Stimulated activated CD8-positive, alpha-beta memory T cell treated with anti-CD3 and anti-CD28 coated beads, Interleukin-15, amount 100 ng/mL, for 1 hour (primary cell): ENCODE measurements around the gene CAPN13.

Experiments used
- DNase-seq: peaks from one replicate; pipeline ENCODE4 v3.0.0-alpha.2; 2020; ENCODE audit warnings: low read depth

CAPN13 gene

DNA sequence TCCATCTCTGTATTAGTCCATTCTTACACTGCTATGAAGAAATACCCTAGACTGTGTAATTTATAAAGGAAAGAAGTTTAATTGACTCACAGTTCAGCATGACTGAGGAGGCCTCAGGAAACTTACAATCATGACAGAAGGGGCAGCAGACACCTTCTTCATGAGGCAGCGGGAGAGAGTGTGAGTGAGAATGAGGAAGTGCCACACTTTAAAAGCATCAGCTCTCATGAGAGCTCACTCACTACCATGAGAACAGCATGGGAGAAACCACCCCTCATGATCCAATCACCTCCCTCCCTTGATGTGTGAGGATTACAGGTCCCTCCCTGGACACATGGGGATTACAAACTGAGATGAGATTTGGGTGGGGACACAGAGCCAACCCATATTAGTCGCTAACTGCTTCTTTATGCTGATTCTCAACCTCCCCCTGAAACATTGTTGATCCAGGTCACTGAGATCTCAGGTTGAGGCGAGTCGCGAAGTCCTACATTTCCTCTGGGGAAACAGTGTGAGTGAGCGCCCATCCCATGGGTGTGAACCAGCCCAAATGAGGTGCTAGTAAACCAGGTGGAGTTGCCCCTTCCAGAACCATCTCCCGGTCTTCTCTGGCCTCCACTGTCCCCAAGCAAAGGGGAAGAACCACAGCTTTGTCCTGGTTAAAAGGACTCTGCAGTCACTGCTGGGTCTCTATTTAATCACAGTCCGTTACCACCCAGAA, 123.8 kb downstream of the CAPN13 start:
- no peak for DNase-seq

DNA sequence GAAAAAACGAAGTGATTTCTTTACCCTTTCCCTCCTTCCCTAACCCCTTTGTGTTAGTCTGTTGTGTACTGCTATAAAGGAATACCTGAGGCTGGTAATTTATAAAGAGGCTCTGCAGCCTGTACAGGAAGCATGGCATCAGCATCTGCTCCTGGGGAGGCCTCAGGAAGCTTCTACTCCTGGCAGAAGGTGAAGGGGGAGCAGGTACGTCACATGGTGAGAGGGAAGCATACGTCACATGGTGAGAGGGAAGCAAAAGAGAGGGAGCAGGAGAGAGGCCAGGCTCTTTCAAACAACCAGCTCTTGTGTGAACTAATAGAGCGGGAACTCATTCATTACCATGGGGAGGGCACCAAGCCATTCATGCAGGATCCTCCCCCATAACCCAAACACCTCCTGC, 126.2 kb downstream of the CAPN13 start:
- no peak for DNase-seq

DNA sequence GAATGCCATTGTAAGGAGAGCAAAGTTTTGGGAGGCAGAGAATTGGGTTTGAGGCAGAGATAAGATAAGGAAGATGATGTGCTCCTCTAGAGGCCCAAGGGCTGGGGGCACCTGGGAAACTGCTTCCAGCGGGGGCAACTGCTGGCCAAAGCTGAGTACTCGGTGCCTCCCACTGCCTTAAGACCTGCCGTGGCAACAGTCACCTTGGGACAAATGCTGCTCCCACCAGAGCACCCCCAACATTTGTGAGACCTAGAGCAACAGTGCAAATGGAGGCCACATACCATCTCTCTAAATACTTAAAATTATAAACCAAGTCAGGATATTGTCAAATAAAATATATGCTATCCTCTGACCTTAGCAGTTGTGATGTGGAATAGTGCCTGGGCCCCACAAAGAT, 127.1 kb downstream of the CAPN13 start:
- DNase-seq: no peak

DNA sequence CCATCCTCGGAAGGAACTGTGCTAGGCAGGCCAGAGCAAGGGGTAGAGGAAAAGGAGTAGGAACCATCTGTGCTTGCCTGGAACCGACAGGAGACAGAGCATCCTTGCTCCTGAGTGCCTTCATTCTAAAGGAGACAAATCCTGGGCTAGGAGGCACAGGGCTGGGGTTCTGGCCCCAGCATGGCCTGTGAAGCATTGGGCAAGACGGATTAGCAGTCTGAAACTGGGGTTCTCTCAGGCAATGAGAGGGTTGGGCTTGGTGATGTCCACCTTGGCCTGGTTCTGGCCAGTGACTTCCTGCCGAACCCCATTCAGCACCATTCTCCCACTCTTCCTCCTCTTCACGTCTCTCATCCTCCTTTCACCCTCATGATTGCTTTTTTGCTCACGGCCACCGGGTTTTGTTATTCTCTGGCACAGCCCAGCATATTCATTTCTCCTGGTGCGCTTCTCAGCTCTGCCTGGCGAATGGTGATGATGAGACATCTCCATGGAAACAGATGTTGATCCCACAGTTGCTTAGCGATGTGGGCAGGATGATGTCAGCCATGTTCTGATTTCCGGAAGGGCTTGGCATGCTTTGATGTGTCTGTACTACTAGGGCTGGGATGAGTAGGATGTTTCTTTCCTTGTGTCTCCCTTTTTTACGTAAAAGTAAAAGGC, 127.7 kb downstream of the CAPN13 start:
- DNase-seq: no peak

DNA sequence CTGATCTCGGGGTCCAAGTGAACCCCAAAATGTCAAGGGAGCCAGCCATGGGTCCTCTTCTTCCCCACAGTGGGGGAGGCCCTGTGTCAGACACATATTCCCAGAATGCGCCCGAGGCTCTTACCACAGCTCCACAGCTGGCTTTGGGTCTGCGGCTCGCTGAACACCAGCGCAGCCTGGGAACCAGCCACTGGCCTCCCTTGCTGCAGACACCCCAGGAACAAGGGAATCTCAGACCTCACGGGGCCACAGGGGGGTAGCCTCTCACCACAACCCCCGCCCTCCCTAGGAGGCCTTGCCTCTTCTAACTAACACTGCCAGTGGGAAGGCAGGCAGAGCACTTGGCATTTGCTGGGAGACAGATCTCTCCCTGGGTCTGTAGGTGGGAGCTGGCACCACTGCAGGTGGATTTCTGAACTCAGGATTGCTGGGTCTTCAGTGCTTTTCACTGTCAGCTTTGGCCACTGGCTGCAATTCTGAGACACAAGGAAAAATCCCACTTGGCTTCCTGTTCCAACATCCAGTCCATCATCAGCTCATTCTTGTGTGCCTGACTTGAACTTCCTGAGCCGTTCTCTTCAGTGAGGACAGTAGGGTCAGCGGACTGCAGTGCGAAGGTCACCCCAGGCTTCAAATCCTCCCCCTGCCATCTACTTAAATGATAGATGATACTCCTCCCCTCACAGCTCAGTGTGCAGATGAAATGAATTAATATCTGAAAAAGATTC, 128.7 kb downstream of the CAPN13 start:
- no peak for DNase-seq

DNA sequence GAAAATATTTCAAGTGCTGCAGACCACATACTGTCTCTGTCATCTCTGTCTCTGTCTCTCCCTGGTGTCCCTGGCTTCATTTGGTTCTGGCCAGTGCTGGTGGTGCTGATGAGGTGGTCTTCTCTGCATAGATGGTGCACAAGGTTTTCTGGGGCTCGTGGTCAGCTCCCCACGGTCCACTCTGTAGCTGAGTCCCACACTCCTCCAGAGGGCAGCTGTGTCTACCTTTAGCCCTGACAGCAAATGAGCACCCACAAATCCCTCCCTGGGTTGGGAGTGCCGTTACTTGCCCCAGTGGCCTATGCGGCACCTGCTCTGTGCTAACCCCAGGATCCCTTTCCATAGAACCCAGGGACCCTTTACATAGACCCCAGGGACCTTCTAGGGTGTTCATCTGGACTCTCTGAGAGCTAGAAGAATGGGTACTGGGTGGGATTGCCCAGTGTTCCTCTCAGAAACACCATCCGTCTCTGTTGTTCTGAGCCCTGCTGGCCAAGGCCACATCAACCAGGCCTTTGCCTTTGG, 129.3 kb downstream of the CAPN13 start:
- no peak for DNase-seq

DNA sequence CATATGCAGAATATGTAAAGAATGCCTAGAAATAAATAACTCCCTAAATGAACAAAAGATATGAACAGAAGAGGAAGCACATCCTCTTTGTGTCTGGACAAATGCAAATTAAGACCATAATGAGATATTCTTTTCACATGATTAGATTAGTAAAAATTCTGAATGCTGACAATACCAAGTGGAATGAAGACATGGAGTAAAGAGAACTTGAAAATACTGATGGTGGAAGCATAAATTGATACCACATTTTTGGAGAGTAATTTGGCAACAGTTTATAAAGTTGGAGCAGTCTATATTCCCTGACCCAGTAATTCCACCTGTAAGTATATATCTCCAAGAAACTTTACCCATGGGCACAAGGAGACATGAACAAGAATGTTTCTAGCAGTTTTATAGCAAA, 130.0 kb downstream of the CAPN13 start:
- no peak for DNase-seq

DNA sequence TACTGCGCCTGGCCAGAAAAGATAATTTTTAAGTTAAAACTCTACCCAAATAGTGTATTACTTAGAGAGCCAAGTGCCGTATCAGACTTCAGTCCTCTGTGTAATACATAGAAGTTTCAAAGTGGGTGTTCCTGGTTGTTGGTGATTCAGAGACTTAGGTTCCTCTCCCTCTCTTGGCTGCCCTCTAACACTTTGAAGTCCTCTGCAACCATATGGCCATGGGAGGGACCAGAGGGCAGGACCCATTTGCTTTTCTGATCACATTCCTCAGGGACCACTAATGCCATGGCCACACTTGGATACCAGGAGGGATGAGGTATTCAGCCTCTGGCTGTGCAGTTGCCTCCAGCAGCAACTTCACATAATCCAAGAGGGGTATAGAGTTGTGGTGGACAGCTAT, 131.5 kb downstream of the CAPN13 start:
- DNase-seq: no peak

DNA sequence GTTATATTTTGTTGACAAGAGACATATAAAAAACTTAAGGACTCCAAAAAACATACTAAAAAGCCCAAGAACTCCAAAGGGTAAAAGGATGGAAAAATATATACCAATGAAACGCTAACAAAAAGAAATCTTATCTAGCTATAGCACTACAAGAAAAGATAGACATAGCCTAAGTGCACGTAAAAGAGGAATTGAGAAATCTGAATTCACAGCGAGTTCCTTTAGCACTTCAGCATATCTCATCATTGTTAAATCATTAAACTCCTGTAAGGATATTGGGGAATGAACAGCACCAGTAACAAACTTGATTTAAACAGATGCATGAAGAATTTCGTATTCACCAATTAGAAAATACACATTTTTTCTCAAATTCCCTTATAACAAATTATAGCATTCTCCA, 134.1 kb downstream of the CAPN13 start:
- DNase-seq: no peak
